Stimulated activated CD4-positive, alpha-beta T cell treated with anti-CD3 and anti-CD28 coated beads, Interleukin-4, amount 100 ng/mL, for 24 hours (primary cell): ENCODE data around the gene SLC25A26.

ENCODE experiments used
- DNase-seq: peaks from one replicate; pipeline ENCODE4 v3.0.0-alpha.2; 2020

SLC25A26 gene

GRCh38 chr3:66399529-66400232 is 178.9 kb downstream of the SLC25A26 start:
- no peak for DNase-seq

- DNase-seq = no peak
These were observed 179.8 kb downstream of the SLC25A26 start for GRCh38 chr3:66400411-66401156.

GRCh38 chr3:66401157-66401550 is 180.4 kb downstream of the SLC25A26 start:
- DNase-seq = no peak

GRCh38 chr3:66401675-66402491 is 181.1 kb downstream of the SLC25A26 start:
- DNase-seq = no peak

- DNase-seq = no peak
These were observed 181.9 kb downstream of the SLC25A26 start for GRCh38 chr3:66402596-66403290.

GRCh38 chr3:66403323-66403990 is 182.7 kb downstream of the SLC25A26 start:
- DNase-seq = no peak

GRCh38 chr3:66404197-66404596 is 183.4 kb downstream of the SLC25A26 start:
- DNase-seq = no peak

- no peak for DNase-seq
These were observed 184.3 kb downstream of the SLC25A26 start for GRCh38 chr3:66404903-66405700.

GRCh38 chr3:66405701-66406091 is 184.9 kb downstream of the SLC25A26 start:
- no peak for DNase-seq

- DNase-seq = no peak
These were observed 185.4 kb downstream of the SLC25A26 start for GRCh38 chr3:66406163-66406562.

- DNase-seq = no peak
These were observed 186.2 kb downstream of the SLC25A26 start for GRCh38 chr3:66406831-66407610.

- DNase-seq = peak; percentile 81
These were observed 186.9 kb downstream of the SLC25A26 start for GRCh38 chr3:66407611-66408218.

GRCh38 chr3:66409771-66410754 is 189.3 kb downstream of the SLC25A26 start:
- no peak for DNase-seq

GRCh38 chr3:66410976-66411375 is 190.2 kb downstream of the SLC25A26 start:
- no peak for DNase-seq

GRCh38 chr3:66411474-66411873 is 190.7 kb downstream of the SLC25A26 start:
- no peak for DNase-seq

- no peak for DNase-seq
These were observed 191.4 kb downstream of the SLC25A26 start for GRCh38 chr3:66411961-66412887.

GRCh38 chr3:66413151-66413751 is 192.4 kb downstream of the SLC25A26 start:
- no peak for DNase-seq
